22Rv1 (cell line): ENCODE measurements around the gene MYRIP.

ENCODE experiments used
- ZFX ChIP-seq: fragments of 450-650 bp; IDR thresholded peaks from 2 replicates; pipeline ENCODE4 v1.6.1; 2017; ENCODE audit warnings: antibody characterized with exemption, borderline replicate concordance
- TF ChIP-seq, protein P1 (sequence below): fragments of 450-650 bp; IDR thresholded peaks from 2 replicates; pipeline ENCODE4 v1.5.1; 2017; ENCODE audit warnings: mild to moderate bottlenecking

DNA sequence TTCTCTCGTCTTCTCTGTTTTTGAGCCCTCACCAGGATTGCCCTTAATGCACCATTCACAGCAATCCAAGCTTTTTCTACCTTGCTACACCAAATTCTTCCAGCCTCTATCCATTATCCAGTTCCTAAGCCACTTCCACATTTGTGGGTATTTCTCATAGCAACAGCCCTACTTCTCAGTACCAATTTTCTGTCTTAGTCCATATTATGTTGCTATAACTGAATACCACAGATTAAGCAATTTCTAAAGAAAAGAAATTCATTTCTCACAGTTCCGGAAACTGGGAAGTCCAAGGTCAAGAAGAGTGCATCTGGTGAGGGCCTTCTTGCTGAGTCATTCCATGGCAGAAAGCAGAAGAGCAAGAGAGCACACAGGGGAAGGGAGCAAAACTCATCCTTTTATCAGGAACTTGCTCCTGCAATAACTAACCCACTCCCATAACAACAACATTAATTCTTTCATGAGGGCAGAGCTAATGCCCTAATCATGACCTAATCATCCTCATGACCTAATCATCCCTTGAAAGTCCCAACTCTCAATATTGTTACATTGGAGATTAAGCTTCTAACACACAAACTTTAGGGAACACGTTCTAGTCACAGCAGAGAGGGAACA lies 490.4 kb downstream of the MYRIP start:
- TF ChIP-seq, protein P1, sequence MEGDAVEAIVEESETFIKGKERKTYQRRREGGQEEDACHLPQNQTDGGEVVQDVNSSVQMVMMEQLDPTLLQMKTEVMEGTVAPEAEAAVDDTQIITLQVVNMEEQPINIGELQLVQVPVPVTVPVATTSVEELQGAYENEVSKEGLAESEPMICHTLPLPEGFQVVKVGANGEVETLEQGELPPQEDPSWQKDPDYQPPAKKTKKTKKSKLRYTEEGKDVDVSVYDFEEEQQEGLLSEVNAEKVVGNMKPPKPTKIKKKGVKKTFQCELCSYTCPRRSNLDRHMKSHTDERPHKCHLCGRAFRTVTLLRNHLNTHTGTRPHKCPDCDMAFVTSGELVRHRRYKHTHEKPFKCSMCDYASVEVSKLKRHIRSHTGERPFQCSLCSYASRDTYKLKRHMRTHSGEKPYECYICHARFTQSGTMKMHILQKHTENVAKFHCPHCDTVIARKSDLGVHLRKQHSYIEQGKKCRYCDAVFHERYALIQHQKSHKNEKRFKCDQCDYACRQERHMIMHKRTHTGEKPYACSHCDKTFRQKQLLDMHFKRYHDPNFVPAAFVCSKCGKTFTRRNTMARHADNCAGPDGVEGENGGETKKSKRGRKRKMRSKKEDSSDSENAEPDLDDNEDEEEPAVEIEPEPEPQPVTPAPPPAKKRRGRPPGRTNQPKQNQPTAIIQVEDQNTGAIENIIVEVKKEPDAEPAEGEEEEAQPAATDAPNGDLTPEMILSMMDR, result no peak
- no peak for TF ChIP-seq ZFX
